Frontal cortex (tissue), 4 donors: Measurements from ENCODE around the gene PLSCR3. TPM values are rescaled to one million over a fixed set of nuclear protein-coding genes. Genes with fewer than 3 reads are reported as not detected.

Experiments
- DNase-seq, 2 donors: peaks; one replicate each; pipeline ENCODE4 v3.0.0; 2012; ENCODE audit warnings: low spot score in 2 of 2
- FAIRE-seq: peaks from 2 replicates; lab custom pipeline; 2012; peaks lifted over from hg19 to GRCh38; lab: Jason Lieb, UNC
- total RNA-seq: library from RNA; depleted of rRNA; stranded (reverse); fragments of >200 nt; gene quantifications from one replicate; pipeline ENCODE4 v1.2.3, GENCODE V29; 2014
- donor health status: control.
- donor health status: control.
- donor health status: control.

PLSCR3 gene
- total RNA-seq, 1 donor from 2014 or later: 10.6 TPM

- DNase-seq (peak; percentile 60 to 64), FAIRE-seq (no peak)
Measured at GRCh38 chr17:7355053-7355452, 39.3 kb downstream of the PLSCR3 start, which contains the start of gene TMEM95. TMEM95 (plus strand) TSS chr17:7355156; CDS start chr17:7355205, 49 bp downstream.

GRCh38 chr17:7354262-7354843 lies 40.0 kb downstream of the PLSCR3 start:
- DNase-seq: no peak
- FAIRE-seq: no peak

- FAIRE-seq: no peak
- DNase-seq: no peak
Measured at GRCh38 chr17:7352910-7353635, 41.3 kb downstream of the PLSCR3 start.

GRCh38 chr17:7352503-7352889 lies 41.8 kb downstream of the PLSCR3 start:
- DNase-seq (no peak), FAIRE-seq (no peak)

- FAIRE-seq (no peak), DNase-seq (peak; percentile 92 to 93)
Measured at GRCh38 chr17:7351665-7352502, 42.4 kb downstream of the PLSCR3 start, which contains the start of gene KCTD11. KCTD11 (plus strand) TSS chr17:7352162.

GRCh38 chr17:7348478-7349242 lies 45.7 kb downstream of the PLSCR3 start:
- no peak for FAIRE-seq
- no peak for DNase-seq

GRCh38 chr17:7347630-7348477 lies 46.5 kb downstream of the PLSCR3 start:
- no peak for FAIRE-seq
- DNase-seq: no peak

- DNase-seq: no peak
- no peak for FAIRE-seq
Measured at GRCh38 chr17:7346761-7347614, 47.3 kb downstream of the PLSCR3 start.

GRCh38 chr17:7343250-7343649 lies 51.1 kb downstream of the PLSCR3 start:
- DNase-seq: no peak
- no peak for FAIRE-seq

- FAIRE-seq (no peak), DNase-seq (no peak)
Measured at GRCh38 chr17:7341842-7342241, 52.5 kb downstream of the PLSCR3 start.

- DNase-seq: no peak
- FAIRE-seq: no peak
Measured at GRCh38 chr17:7340179-7340578, 54.1 kb downstream of the PLSCR3 start.

Other genes starting within 250 kb of the PLSCR3 start
- gene ASGR1, start 215.2 kb downstream of the PLSCR3 start, total RNA-seq: 18.8 TPM
- gene DLG4, start 174.7 kb downstream of the PLSCR3 start, total RNA-seq: 111 TPM
- 65.6 TPM for gene ACADVL, start 174.6 kb downstream of the PLSCR3 start, total RNA-seq
- 53.4 TPM for gene DVL2, start 160.0 kb downstream of the PLSCR3 start, total RNA-seq
- gene PHF23, start 155.1 kb downstream of the PLSCR3 start, total RNA-seq: 34.6 TPM
- gene GABARAP, start 152.1 kb downstream of the PLSCR3 start, total RNA-seq: 108 TPM
- 18.8 TPM for gene CTDNEP1, start 142.8 kb downstream of the PLSCR3 start, total RNA-seq
- 26.9 TPM for gene ELP5, start 142.3 kb downstream of the PLSCR3 start, total RNA-seq
- gene CLDN7, start 132.0 kb downstream of the PLSCR3 start, total RNA-seq: 0.82 TPM
- gene SLC2A4, start 112.8 kb downstream of the PLSCR3 start, total RNA-seq: under 0.01 TPM
- 1.2 TPM for gene YBX2, start 99.9 kb downstream of the PLSCR3 start, total RNA-seq
- 208 TPM for gene EIF5A, start 86.9 kb downstream of the PLSCR3 start, total RNA-seq
- 35.5 TPM for gene GPS2, start 79.2 kb downstream of the PLSCR3 start, total RNA-seq
- 44.8 TPM for gene NEURL4, start 65.2 kb downstream of the PLSCR3 start, total RNA-seq
- 0.41 TPM for gene ACAP1, start 58.0 kb downstream of the PLSCR3 start, total RNA-seq
- 3.3 TPM for gene KCTD11, start 42.4 kb downstream of the PLSCR3 start, total RNA-seq
- not detected for gene TMEM95, start 39.4 kb downstream of the PLSCR3 start, total RNA-seq
- 0.82 TPM for gene TNK1, start 13.4 kb downstream of the PLSCR3 start, total RNA-seq
- 80.3 TPM for gene TMEM256, start 9.6 kb upstream of the PLSCR3 start, total RNA-seq
- gene NLGN2, start 13.3 kb upstream of the PLSCR3 start, total RNA-seq: 8.2 TPM
- not detected for gene SPEM1, start 25.8 kb upstream of the PLSCR3 start, total RNA-seq
- gene SPEM2, start 31.1 kb upstream of the PLSCR3 start, total RNA-seq: not detected
- not detected for gene SPEM3, start 34.3 kb upstream of the PLSCR3 start, total RNA-seq
- 2.0 TPM for gene TMEM102, start 40.9 kb upstream of the PLSCR3 start, total RNA-seq
- gene FGF11, start 45.0 kb upstream of the PLSCR3 start, total RNA-seq: 5.3 TPM
- 16.7 TPM for gene CHRNB1, start 50.5 kb upstream of the PLSCR3 start, total RNA-seq
- gene ZBTB4, start 85.1 kb upstream of the PLSCR3 start, total RNA-seq: 11.8 TPM
- not detected for gene SLC35G6, start 86.9 kb upstream of the PLSCR3 start, total RNA-seq
- 33.0 TPM for gene POLR2A, start 89.8 kb upstream of the PLSCR3 start, total RNA-seq
- 3.7 TPM for gene TNFSF12, start 154.5 kb upstream of the PLSCR3 start, total RNA-seq
- 1.2 TPM for gene TNFSF13, start 164.2 kb upstream of the PLSCR3 start, total RNA-seq
- gene SENP3, start 167.4 kb upstream of the PLSCR3 start, total RNA-seq: 102 TPM
- gene CD68, start 185.1 kb upstream of the PLSCR3 start, total RNA-seq: 1.2 TPM
- gene MPDU1, start 189.3 kb upstream of the PLSCR3 start, total RNA-seq: 35.1 TPM
- gene SOX15, start 195.6 kb upstream of the PLSCR3 start, total RNA-seq: 1.2 TPM
- gene FXR2, start 220.4 kb upstream of the PLSCR3 start, total RNA-seq: 68.1 TPM
- 31.4 TPM for gene SAT2, start 233.3 kb upstream of the PLSCR3 start, total RNA-seq
- gene SHBG, start 235.6 kb upstream of the PLSCR3 start, total RNA-seq: not detected